GM12878 (cell line): ENCODE measurements around the gene MGMT. TPM values are rescaled to one million over a fixed set of nuclear protein-coding genes. Genes with fewer than 3 reads are reported as not detected.

ENCODE experiments used
- ATAC-seq: fragments of 200-7000 bp; cut with Tn5 transposase; 3 replicates; pipeline ENCODE4 v1.9.1; 2020; ENCODE audit warnings: mild to moderate bottlenecking, moderate library complexity
- BruUV-seq: library from RNA; stranded (reverse); fragments of 400-500 nt; replicated peaks from 2 replicates; lab custom pipeline; 2021; lab: Mats Ljungman, UMichigan
- CTCF ChIA-PET: fragments of 300-600 bp; sonication (Branson Sonifier 250); formaldehyde crosslinking; extraction: SDS; loops from one replicate; lab custom pipeline; 2021; ENCODE audit warnings: inconsistent platforms; lab: Yijun Ruan, JAX
- POLR2A ChIA-PET: fragments of 350-600 bp; formaldehyde crosslinking; extraction: SDS; loops from one replicate; lab custom pipeline; 2021; ENCODE audit warnings: inconsistent platforms; lab: Charles Lee
- RAD21 ChIA-PET: fragments of 300-600 bp; sonication (Branson Sonifier 250); formaldehyde crosslinking; loops from one replicate; lab custom pipeline; 2023; ENCODE audit warnings: antibody characterized with exemption; ENCODE audit not compliant: unreplicated experiment; lab: Charles Lee
- SMC1A ChIA-PET: fragments of 300-600 bp; sonication (Branson Sonifier 250); formaldehyde crosslinking; loops from one replicate; lab custom pipeline; 2023; ENCODE audit not compliant: unreplicated experiment, uncharacterized antibody; lab: Charles Lee
- DNase-seq: peaks from one replicate; pipeline ENCODE4 v3.0.0-alpha.2; 2011; ENCODE audit warnings: low read depth, low spot score
- FAIRE-seq: peaks from 3 replicates; lab custom pipeline; 2011; peaks lifted over from hg19 to GRCh38; lab: Jason Lieb, UNC
- H2AFZ ChIP-seq: 2 replicates; pipeline ENCODE4 v1.6.0; 2011; ENCODE audit warnings: low read depth, low read length, control low read depth; ENCODE audit not compliant: control insufficient read depth
- H3K27ac ChIP-seq: 2 replicates; pipeline ENCODE4 v1.5.1; 2011; ENCODE audit warnings: control low read depth; ENCODE audit not compliant: control insufficient read depth, insufficient read depth
- H3K27me3 ChIP-seq, 2 experiments: replicated peaks in 1 of 2; 2 replicates each; pipeline versions ENCODE4 v1.6.0 to v1.6.1; 2011; ENCODE audit warnings: low read length in 1 of 2; ENCODE audit not compliant: control insufficient read depth in 2 of 2, insufficient read depth in 2 of 2
- H3K36me3 ChIP-seq, 2 experiments: 2 replicates each; pipeline ENCODE4 v1.5.1; 2011; ENCODE audit warnings: low read length in 1 of 2; ENCODE audit not compliant: control insufficient read depth in 2 of 2, insufficient read depth in 2 of 2
- H3K4me1 ChIP-seq: 2 replicates; pipeline ENCODE4 v1.6.1; 2011; ENCODE audit warnings: mild to moderate bottlenecking, low read length, moderate library complexity, mixed read lengths; ENCODE audit not compliant: control insufficient read depth, insufficient read depth
- H3K4me2 ChIP-seq: 2 replicates; pipeline ENCODE4 v1.6.0; 2011; ENCODE audit warnings: control low read depth; ENCODE audit not compliant: control insufficient read depth, insufficient read depth
- H3K4me3 ChIP-seq: fragments of 200-600 bp; sonication (generic); 2 replicates; pipeline ENCODE4 v1.5.1; 2016
- H3K79me2 ChIP-seq: 2 replicates; pipeline ENCODE4 v1.6.0; 2011; ENCODE audit warnings: low read length; ENCODE audit not compliant: control insufficient read depth, insufficient read depth
- H3K9ac ChIP-seq: 2 replicates; pipeline ENCODE4 v1.8.0; 2011; ENCODE audit warnings: low read length, control low read depth, mixed read lengths; ENCODE audit not compliant: control insufficient read depth, insufficient read depth
- H3K9me3 ChIP-seq: replicated peaks from 3 replicates; pipeline ENCODE4 v1.5.1; 2011; ENCODE audit warnings: mild to moderate bottlenecking, low read length; ENCODE audit not compliant: control insufficient read depth, insufficient read depth
- H4K20me1 ChIP-seq: 2 replicates; pipeline ENCODE4 v1.6.0; 2011; ENCODE audit not compliant: control insufficient read depth, insufficient read depth
- BMI1 ChIP-seq: fragments of 450-650 bp; IDR thresholded peaks from 2 replicates; pipeline ENCODE4 v1.6.1; 2016; ENCODE audit warnings: mild to moderate bottlenecking, moderate library complexity, borderline replicate concordance
- PRDM15 ChIP-seq: fragments of 450-650 bp; formaldehyde crosslinking; IDR thresholded peaks from 2 replicates; pipeline ENCODE4 v1.4.0; 2020; ENCODE audit warnings: mild to moderate bottlenecking, moderate library complexity
- SRF ChIP-seq, 2 experiments: IDR thresholded peaks; 2 replicates each; pipeline ENCODE4 v1.6.1; 2011; ENCODE audit warnings: low read depth in 2 of 2, low read length in 2 of 2, mild to moderate bottlenecking in 1 of 2, moderate library complexity in 1 of 2
- WRNIP1 ChIP-seq: IDR thresholded peaks from 2 replicates; pipeline ENCODE4 v1.6.1; 2011; ENCODE audit warnings: low read depth, low read length, improper control_type of control experiment, borderline replicate concordance
- ZBTB33 ChIP-seq: fragments of 450-650 bp; IDR thresholded peaks from 2 replicates; pipeline ENCODE4 v1.6.1; 2017; ENCODE audit warnings: mild to moderate bottlenecking
- WGBS: methylation state at CpG from one replicate; pipeline ENCODE4 v1.1.6; 2016; ENCODE audit warnings: low lambda C conversion rate; ENCODE audit not compliant: insufficient replicate concordance, insufficient coverage; ENCODE audit errors: missing lambda C conversion rate; 5-methylcytosine and 5-hydroxymethylcytosine counted together
- in situ Hi-C: fragments of 300-500 bp; cut with MboI; formaldehyde crosslinking; loops from 9 replicates; pipeline ENCODE4 v1.14.3; 2018; ENCODE audit warnings: mixed read lengths
- intact Hi-C: fragments of 100-400 bp; cut with micrococcal nuclease; formaldehyde crosslinking; loops from one replicate; pipeline ENCODE4 v1.14.2; 2022; ENCODE audit not compliant: unreplicated experiment
- polyA plus RNA-seq, 11 experiments: library from polyadenylated mRNA; depleted of rRNA in 4 of 11; unstranded in 6 of 11; stranded (reverse) in 5 of 11; fragments of >200 nt; fragmentation: Nextera tagmentation in 4 of 11; fragmentation: Illumina TruSeq in 1 of 11; extraction: Ambion mirVana in 4 of 11; extraction: Trizol in 1 of 11; gene quantifications; 1 replicate in 1 of 11; 2 replicates in 10 of 11; pipeline versions ENCODE4 v1.2.1 to v1.2.3, GENCODE V29; 2011 to 2016; ENCODE audit warnings: inconsistent platforms in 2 of 11, missing spikeins in 2 of 11, low read depth in 1 of 11
- total RNA-seq, 4 experiments: library from RNA; depleted of rRNA in 3 of 4; stranded (reverse); fragments of >200 nt in 3 of 4; fragmentation: Illumina TruSeq in 1 of 4; extraction: Trizol in 1 of 4; gene quantifications; 2 replicates each; pipeline versions ENCODE4 v1.2.1 to v1.2.3, GENCODE V29; 2013 to 2021

Gene MGMT
- total and polyA plus RNA-seq, 10 of the 15 experiments (the other 5 are each of a cell fraction or from before 2014, with no cell fraction given): 0.16 to 24.2 (median 13.3) TPM

- TF ChIP-seq ZBTB33: no peak
- no peak for TF ChIP-seq PRDM15 (CRISPR knock-in tag)
- TF ChIP-seq BMI1: no peak
- TF ChIP-seq, all 136 proteins: peak for 0
These were observed 222.6 kb downstream of the MGMT start (continued) for GRCh38 chr10:129689671-129690071.

- no peak for TF ChIP-seq WRNIP1
- TF ChIP-seq SRF (IDR thresholded peaks at IDR 0.05; ENCODE audit: low read depth in 2 of 2, low read length in 2 of 2): no peak
- ChIA-PET RAD21 (no interaction called here), CTCF (no interaction called here), SMC1A (no interaction called here), POLR2A (no interaction called here)
- H4K20me1 ChIP-seq: no peaks in the 10 kb centered on the region
- H3K4me2 ChIP-seq: no peak overlapping the region
- H2AFZ ChIP-seq: no peak overlapping the region
- intact Hi-C loops (no loop called here), in situ Hi-C loops (no loop called here)
- 59% methylated on average over 8 of the region's 8 CpGs for WGBS
- H3K4me1 ChIP-seq: no peaks in the 10 kb centered on the region
- no peak overlapping the region for H3K27ac ChIP-seq
- H3K79me2 ChIP-seq: no peaks in the 10 kb centered on the region
- BruUV-seq: no TSS peak
- no peaks in the 10 kb centered on the region for H3K27me3 ChIP-seq
- H3K36me3 ChIP-seq: no peaks in the 10 kb centered on the region
- ATAC-seq (no peak), DNase-seq (no peak), FAIRE-seq (no peak)
- H3K4me3 ChIP-seq: no peak overlapping the region
- no peak overlapping the region for H3K9ac ChIP-seq
- no peaks in the 10 kb centered on the region for H3K9me3 ChIP-seq
These were observed 223.4 kb downstream of the MGMT start for GRCh38 chr10:129690248-129691070.
